Measurements from ENCODE around the gene LMBR1. TPM values are rescaled to one million over a fixed set of nuclear protein-coding genes. Genes with fewer than 3 reads are reported as not detected.

Gene LMBR1
- total RNA-seq, 1 experiment from 2014 or later, result 91.1 TPM

- no peaks in the 10 kb centered on the region for H3K4me1 Mint-ChIP-seq (ENCODE audit: low read depth, unreplicated experiment)
- no TSS peak for BruUV-seq (replicated peaks)
- H3K4me3 Mint-ChIP-seq (ENCODE audit: low read depth, unreplicated experiment), result no peak overlapping the region
- peaks cover 12% of the 10 kb centered on the region for H3K36me3 Mint-ChIP-seq (ENCODE audit: insufficient read depth, unreplicated experiment)
- H3K9me3 Mint-ChIP-seq (ENCODE audit: low read depth, unreplicated experiment), result no peaks in the 10 kb centered on the region
- TF ChIP-seq, protein P1, sequence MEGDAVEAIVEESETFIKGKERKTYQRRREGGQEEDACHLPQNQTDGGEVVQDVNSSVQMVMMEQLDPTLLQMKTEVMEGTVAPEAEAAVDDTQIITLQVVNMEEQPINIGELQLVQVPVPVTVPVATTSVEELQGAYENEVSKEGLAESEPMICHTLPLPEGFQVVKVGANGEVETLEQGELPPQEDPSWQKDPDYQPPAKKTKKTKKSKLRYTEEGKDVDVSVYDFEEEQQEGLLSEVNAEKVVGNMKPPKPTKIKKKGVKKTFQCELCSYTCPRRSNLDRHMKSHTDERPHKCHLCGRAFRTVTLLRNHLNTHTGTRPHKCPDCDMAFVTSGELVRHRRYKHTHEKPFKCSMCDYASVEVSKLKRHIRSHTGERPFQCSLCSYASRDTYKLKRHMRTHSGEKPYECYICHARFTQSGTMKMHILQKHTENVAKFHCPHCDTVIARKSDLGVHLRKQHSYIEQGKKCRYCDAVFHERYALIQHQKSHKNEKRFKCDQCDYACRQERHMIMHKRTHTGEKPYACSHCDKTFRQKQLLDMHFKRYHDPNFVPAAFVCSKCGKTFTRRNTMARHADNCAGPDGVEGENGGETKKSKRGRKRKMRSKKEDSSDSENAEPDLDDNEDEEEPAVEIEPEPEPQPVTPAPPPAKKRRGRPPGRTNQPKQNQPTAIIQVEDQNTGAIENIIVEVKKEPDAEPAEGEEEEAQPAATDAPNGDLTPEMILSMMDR (IDR thresholded peaks at IDR 0.05; ENCODE audit: unreplicated experiment), result no peak
- no peaks in the 10 kb centered on the region for H3K27me3 Mint-ChIP-seq (ENCODE audit: unreplicated experiment)
- intact Hi-C loops (cut with micrococcal nuclease; ENCODE audit: unreplicated experiment), result no loop called here
- no peak overlapping the region for H3K27ac Mint-ChIP-seq (ENCODE audit: unreplicated experiment)
- no peak for DNase-seq
- CTCF ChIA-PET, result interaction anchor here (0.6 kb wide), 1 partner anchor 226 kb away, joined by 3 read pairs; no protein-coding TSS in a partner anchor
Observed at GRCh38 chr7:156661637-156662036, 231.3 kb downstream of the LMBR1 start.

DNA sequence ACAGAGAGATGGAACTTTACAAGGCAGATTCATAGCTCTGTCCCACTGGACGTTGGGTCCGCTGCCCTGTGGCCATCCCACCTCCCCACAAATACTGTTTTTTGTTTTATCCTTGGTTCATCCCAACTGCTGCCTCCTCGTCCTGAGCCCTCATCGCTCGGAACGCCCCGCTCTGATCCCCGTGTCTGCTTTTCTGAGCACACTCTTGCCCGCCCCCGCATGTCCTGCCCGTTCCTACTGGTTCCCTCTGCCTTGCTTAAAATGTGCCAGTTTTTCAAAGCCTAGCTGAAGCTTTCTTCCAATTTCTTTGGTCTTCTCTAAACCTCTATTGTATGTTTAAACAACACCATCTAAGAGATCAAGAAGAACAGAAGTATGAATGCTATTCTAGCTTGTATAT, 233.0 kb downstream of the LMBR1 start:
- no peak overlapping the region for H3K4me3 Mint-ChIP-seq (ENCODE audit: low read depth, unreplicated experiment)
- intact Hi-C loops (cut with micrococcal nuclease; ENCODE audit: unreplicated experiment), result no loop called here
- BruUV-seq (replicated peaks), result no TSS peak
- H3K36me3 Mint-ChIP-seq (ENCODE audit: insufficient read depth, unreplicated experiment), result peaks cover 12% of the 10 kb centered on the region
- no peaks in the 10 kb centered on the region for H3K9me3 Mint-ChIP-seq (ENCODE audit: low read depth, unreplicated experiment)
- CTCF ChIA-PET, result no interaction called here
- no peak for DNase-seq
- H3K27me3 Mint-ChIP-seq (ENCODE audit: unreplicated experiment), result no peaks in the 10 kb centered on the region
- no peaks in the 10 kb centered on the region for H3K4me1 Mint-ChIP-seq (ENCODE audit: low read depth, unreplicated experiment)
- no peak overlapping the region for H3K27ac Mint-ChIP-seq (ENCODE audit: unreplicated experiment)
- TF ChIP-seq, protein P1 (IDR thresholded peaks at IDR 0.05; ENCODE audit: unreplicated experiment), result no peak

DNA sequence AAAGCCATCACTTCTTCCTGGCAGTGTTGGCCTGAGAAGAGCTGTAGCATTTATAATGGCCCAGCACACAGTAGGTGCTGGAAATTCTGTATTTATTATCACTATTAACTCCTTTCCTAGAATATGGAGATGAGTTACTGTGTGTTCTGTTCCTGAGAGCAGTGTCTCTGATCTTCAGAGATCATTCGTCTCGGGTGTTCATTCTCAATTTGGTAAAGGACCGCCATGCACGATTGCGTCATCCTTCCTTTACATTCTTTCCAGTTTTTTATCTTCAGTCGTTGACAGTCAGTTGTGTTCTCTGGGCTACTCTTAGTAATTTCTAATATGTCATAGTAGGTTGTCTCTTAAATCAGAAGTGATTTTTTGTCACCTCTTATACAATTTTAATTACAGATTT, 233.8 kb downstream of the LMBR1 start:
- TF ChIP-seq, protein P1 (IDR thresholded peaks at IDR 0.05; ENCODE audit: unreplicated experiment), result no peak
- intact Hi-C loops (cut with micrococcal nuclease; ENCODE audit: unreplicated experiment), result no loop called here
- H3K9me3 Mint-ChIP-seq (ENCODE audit: low read depth, unreplicated experiment), result no peaks in the 10 kb centered on the region
- BruUV-seq (replicated peaks), result no TSS peak
- no peak overlapping the region for H3K27ac Mint-ChIP-seq (ENCODE audit: unreplicated experiment)
- no peaks in the 10 kb centered on the region for H3K4me1 Mint-ChIP-seq (ENCODE audit: low read depth, unreplicated experiment)
- CTCF ChIA-PET, result no interaction called here
- peaks cover 12% of the 10 kb centered on the region for H3K36me3 Mint-ChIP-seq (ENCODE audit: insufficient read depth, unreplicated experiment)
- no peak overlapping the region for H3K4me3 Mint-ChIP-seq (ENCODE audit: low read depth, unreplicated experiment)
- DNase-seq, result no peak
- no peaks in the 10 kb centered on the region for H3K27me3 Mint-ChIP-seq (ENCODE audit: unreplicated experiment)

DNA sequence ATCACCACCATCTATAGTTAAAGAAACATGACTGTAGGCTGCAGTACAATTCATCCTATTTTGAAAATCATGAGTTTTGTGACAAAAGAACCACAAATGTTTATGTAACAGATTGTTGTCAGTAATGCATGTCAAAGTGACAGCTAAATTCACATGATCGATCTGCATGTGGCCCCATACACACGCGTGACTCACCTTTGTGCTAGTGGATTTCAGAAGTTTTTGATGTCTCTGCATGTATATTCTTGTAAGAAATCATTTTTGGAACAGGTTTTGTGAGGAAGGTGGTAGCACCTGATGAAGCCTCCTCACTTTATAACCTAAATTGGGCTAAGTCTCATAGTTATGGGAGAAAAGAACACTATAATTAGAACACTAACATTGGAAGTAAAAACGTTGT, 235.3 kb downstream of the LMBR1 start:
- Mint-ChIP-seq H3K27ac (ENCODE audit: unreplicated experiment) (no peak overlapping the region), H3K27me3 (ENCODE audit: unreplicated experiment) (no peaks in the 10 kb centered on the region), H3K4me1 (ENCODE audit: low read depth, unreplicated experiment) (no peaks in the 10 kb centered on the region), H3K9me3 (ENCODE audit: low read depth, unreplicated experiment) (peaks cover 3% of the 10 kb centered on the region), H3K36me3 (ENCODE audit: insufficient read depth, unreplicated experiment) (peaks cover 6% of the 10 kb centered on the region), H3K4me3 (ENCODE audit: low read depth, unreplicated experiment) (no peak overlapping the region)
- DNase-seq, result no peak
- TF ChIP-seq, protein P1 (IDR thresholded peaks at IDR 0.05; ENCODE audit: unreplicated experiment), result no peak
- intact Hi-C loops (cut with micrococcal nuclease; ENCODE audit: unreplicated experiment), result no loop called here
- CTCF ChIA-PET, result no interaction called here
- no TSS peak for BruUV-seq (replicated peaks)

Measured in Calu3 (cell line).